Testis (tissue), 3 donors: Measurements from ENCODE around the gene CCDC57. TPM values are rescaled to one million over a fixed set of nuclear protein-coding genes. Genes with fewer than 3 reads are reported as not detected.

Source experiments
- DNase-seq: peaks from one replicate; pipeline ENCODE4 v3.0.0-alpha.2; 2019
- H3K27ac ChIP-seq, 2 donors: fragments of 200-600 bp; sonication (generic); one replicate each; pipeline ENCODE4 v1.5.1; 2019
- H3K27me3 ChIP-seq: fragments of 200-600 bp; sonication (generic); one replicate; pipeline ENCODE4 v1.5.1; 2019
- H3K36me3 ChIP-seq: fragments of 200-600 bp; sonication (generic); one replicate; pipeline ENCODE4 v1.5.1; 2017; ENCODE audit warnings: low read depth; ENCODE audit errors: missing control alignments
- H3K4me1 ChIP-seq: fragments of 200-600 bp; sonication (generic); one replicate; pipeline ENCODE4 v1.5.1; 2019
- H3K4me3 ChIP-seq, 2 donors: fragments of 200-600 bp; sonication (generic); one replicate each; pipeline ENCODE4 v1.5.1; 2017 to 2019
- H3K9me3 ChIP-seq: fragments of 200-600 bp; sonication (generic); one replicate; pipeline ENCODE4 v1.5.1; 2017
- CTCF ChIP-seq, 3 experiments: fragments of 450-650 bp in 2 of 3; fragments of 200-600 bp in 1 of 3; sonication (generic) in 1 of 3; IDR thresholded peaks; one replicate each; pipeline ENCODE4 v1.5.1; 2016 to 2019; ENCODE audit warnings: antibody characterized with exemption in 3 of 3, mild to moderate bottlenecking in 2 of 3, moderate library complexity in 1 of 3
- POLR2A ChIP-seq: fragments of 450-650 bp; IDR thresholded peaks from one replicate; pipeline ENCODE4 v1.6.1; 2017; ENCODE audit warnings: antibody characterized with exemption, mild to moderate bottlenecking, moderate library complexity
- WGBS, 2 donors: methylation state at CpG; one replicate each; pipeline ENCODE4 v1.1.5; 2018; 5-methylcytosine and 5-hydroxymethylcytosine counted together
- intact Hi-C: fragments of 100-400 bp; cut with DNase I; formaldehyde crosslinking; loops from one replicate; pipeline ENCODE4 v1.15.1; 2023; ENCODE audit warnings: low total_unique reads
- polyA plus RNA-seq: library from polyadenylated mRNA; stranded (reverse); fragments of 350-450 nt; fragmentation: Illumina TruSeq; extraction: RNeasy Lipid Tissue Mini Kit (QIAGEN cat#74804); gene quantifications from one replicate; pipeline ENCODE4 v1.2.3, GENCODE V29; 2014; ENCODE audit warnings: low read depth, low replicate concordance; ENCODE audit not compliant: insufficient read depth
- total RNA-seq, 2 donors: library from RNA; depleted of rRNA; stranded (reverse); fragments of >200 nt; gene quantifications; one replicate each; pipeline ENCODE4 v1.2.3, GENCODE V29; 2016

CCDC57 gene
- total and polyA plus RNA-seq, 3 donors from 2014 or later = 61.3 to 111 (median 71.8) TPM

GRCh38 chr17:82098939-82099763, 113.5 kb downstream of the CCDC57 start:
- Histone ChIP-seq H3K4me3 (peak overlapping the region; percentile 65 to 76), H3K9me3 (no peaks in the 10 kb centered on the region), H3K36me3 (no peaks in the 10 kb centered on the region), H3K27me3 (no peaks in the 10 kb centered on the region), H3K27ac (peak overlapping the region; percentile 84 to 95), H3K4me1 (peaks cover 37% of the 10 kb centered on the region)
- no peak for TF ChIP-seq POLR2A
- TF ChIP-seq CTCF (IDR thresholded peaks at IDR 0.05) = no peak
- intact Hi-C loops = no loop called here
- WGBS, 2 donors = 3 to 19% methylated on average over 20 to 47 of the region's 80 CpGs
- no peak for DNase-seq

- Histone ChIP-seq H3K27ac (peak within 1 kb of the TSS; percentile 84 to 95), H3K4me1 (peaks cover 32% of the 10 kb centered on the region), H3K27me3 (no peaks in the 10 kb centered on the region), H3K4me3 (peak within 1 kb of the TSS; percentile 76 to 86), H3K36me3 (no peaks in the 10 kb centered on the region), H3K9me3 (no peaks in the 10 kb centered on the region)
- intact Hi-C loops = no loop called here
- no peak for TF ChIP-seq CTCF (IDR thresholded peaks at IDR 0.05)
- TF ChIP-seq POLR2A = peak; percentile 95
- WGBS, 2 donors = 1% methylated on average over 18 to 28 of the region's 124 CpGs
- DNase-seq = peak; percentile 96
Measured at GRCh38 chr17:82098169-82098938, 114.3 kb downstream of the CCDC57 start, which contains the start of gene FASN. TSS of gene FASN (minus strand) at chr17:82098236. CDS start at chr17:82096445, 1,791 bp downstream.

GRCh38 chr17:82097919-82098168, 114.8 kb downstream of the CCDC57 start:
- Histone ChIP-seq H3K9me3 (no peaks in the 10 kb centered on the region), H3K4me3 (peak overlapping the region; percentile 76 to 86), H3K36me3 (no peaks in the 10 kb centered on the region), H3K27me3 (no peaks in the 10 kb centered on the region), H3K4me1 (peaks cover 32% of the 10 kb centered on the region), H3K27ac (peak overlapping the region; percentile 84 to 95)
- no peak for DNase-seq
- intact Hi-C loops = no loop called here
- 0% methylated on average over 15 of the region's 36 CpGs; no CpG with 5 or more reads in 1 of the 2 donors for WGBS, 2 donors
- TF ChIP-seq POLR2A (no peak), CTCF (IDR thresholded peaks at IDR 0.05) (peak in 1 of 3 experiments; percentile 12)

- no peak for TF ChIP-seq CTCF (IDR thresholded peaks at IDR 0.05)
- no peak for TF ChIP-seq POLR2A
- Histone ChIP-seq H3K4me1 (peaks cover 32% of the 10 kb centered on the region), H3K36me3 (no peaks in the 10 kb centered on the region), H3K27me3 (no peaks in the 10 kb centered on the region), H3K9me3 (no peaks in the 10 kb centered on the region), H3K27ac (peak overlapping the region; percentile 84 to 95), H3K4me3 (peak overlapping the region; percentile 76 to 86)
- intact Hi-C loops = no loop called here
- WGBS, 2 donors = 0 to 2% methylated on average over 6 to 69 of the region's 77 CpGs
- peak; percentile 47 for DNase-seq
Measured at GRCh38 chr17:82097184-82097918, 115.3 kb downstream of the CCDC57 start.
